ENCODE data around the gene SIL1. TPM values are rescaled to one million over a fixed set of nuclear protein-coding genes. Genes with fewer than 3 reads are reported as not detected.

Gene SIL1
- total and polyA plus RNA-seq, 9 of the 15 experiments (the other 6 are each of a cell fraction or from before 2014, with no cell fraction given) = 1.3 to 30.5 (median 18.1) TPM

DNA sequence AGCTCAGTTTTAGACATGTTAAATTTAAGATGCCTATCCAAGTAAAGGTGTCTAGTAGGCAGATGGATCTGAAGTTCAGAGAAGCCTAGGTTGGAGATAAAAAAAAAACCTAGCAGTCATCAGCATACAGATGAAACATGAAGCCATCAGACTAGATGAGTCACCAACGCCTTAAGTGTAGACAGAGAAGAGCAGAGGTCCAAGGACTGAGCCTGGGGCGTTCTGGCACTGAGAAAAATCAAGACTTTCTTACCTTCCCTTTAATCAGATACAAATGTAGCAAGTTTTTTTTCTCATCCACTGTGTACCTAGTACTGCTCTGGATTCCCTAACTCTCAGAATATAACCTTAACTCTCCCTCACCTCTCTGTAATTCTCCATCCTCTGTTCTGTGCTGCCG lies 97.3 kb downstream of the SIL1 start (continued):
- TF ChIP-seq, protein P1, sequence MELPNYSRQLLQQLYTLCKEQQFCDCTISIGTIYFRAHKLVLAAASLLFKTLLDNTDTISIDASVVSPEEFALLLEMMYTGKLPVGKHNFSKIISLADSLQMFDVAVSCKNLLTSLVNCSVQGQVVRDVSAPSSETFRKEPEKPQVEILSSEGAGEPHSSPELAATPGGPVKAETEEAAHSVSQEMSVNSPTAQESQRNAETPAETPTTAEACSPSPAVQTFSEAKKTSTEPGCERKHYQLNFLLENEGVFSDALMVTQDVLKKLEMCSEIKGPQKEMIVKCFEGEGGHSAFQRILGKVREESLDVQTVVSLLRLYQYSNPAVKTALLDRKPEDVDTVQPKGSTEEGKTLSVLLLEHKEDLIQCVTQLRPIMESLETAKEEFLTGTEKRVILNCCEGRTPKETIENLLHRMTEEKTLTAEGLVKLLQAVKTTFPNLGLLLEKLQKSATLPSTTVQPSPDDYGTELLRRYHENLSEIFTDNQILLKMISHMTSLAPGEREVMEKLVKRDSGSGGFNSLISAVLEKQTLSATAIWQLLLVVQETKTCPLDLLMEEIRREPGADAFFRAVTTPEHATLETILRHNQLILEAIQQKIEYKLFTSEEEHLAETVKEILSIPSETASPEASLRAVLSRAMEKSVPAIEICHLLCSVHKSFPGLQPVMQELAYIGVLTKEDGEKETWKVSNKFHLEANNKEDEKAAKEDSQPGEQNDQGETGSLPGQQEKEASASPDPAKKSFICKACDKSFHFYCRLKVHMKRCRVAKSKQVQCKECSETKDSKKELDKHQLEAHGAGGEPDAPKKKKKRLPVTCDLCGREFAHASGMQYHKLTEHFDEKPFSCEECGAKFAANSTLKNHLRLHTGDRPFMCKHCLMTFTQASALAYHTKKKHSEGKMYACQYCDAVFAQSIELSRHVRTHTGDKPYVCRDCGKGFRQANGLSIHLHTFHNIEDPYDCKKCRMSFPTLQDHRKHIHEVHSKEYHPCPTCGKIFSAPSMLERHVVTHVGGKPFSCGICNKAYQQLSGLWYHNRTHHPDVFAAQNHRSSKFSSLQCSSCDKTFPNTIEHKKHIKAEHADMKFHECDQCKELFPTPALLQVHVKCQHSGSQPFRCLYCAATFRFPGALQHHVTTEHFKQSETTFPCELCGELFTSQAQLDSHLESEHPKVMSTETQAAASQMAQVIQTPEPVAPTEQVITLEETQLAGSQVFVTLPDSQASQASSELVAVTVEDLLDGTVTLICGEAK (IDR thresholded peaks at IDR 0.05) = no peak
- TF ChIP-seq, protein P1 (CRISPR knock-in tag; IDR thresholded peaks at IDR 0.05) = no peak
- TF ChIP-seq, protein P2, sequence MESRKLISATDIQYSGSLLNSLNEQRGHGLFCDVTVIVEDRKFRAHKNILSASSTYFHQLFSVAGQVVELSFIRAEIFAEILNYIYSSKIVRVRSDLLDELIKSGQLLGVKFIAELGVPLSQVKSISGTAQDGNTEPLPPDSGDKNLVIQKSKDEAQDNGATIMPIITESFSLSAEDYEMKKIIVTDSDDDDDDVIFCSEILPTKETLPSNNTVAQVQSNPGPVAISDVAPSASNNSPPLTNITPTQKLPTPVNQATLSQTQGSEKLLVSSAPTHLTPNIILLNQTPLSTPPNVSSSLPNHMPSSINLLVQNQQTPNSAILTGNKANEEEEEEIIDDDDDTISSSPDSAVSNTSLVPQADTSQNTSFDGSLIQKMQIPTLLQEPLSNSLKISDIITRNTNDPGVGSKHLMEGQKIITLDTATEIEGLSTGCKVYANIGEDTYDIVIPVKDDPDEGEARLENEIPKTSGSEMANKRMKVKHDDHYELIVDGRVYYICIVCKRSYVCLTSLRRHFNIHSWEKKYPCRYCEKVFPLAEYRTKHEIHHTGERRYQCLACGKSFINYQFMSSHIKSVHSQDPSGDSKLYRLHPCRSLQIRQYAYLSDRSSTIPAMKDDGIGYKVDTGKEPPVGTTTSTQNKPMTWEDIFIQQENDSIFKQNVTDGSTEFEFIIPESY (CRISPR knock-in tag; IDR thresholded peaks at IDR 0.05) = no peak
- no peak for TF ChIP-seq MYNN (IDR thresholded peaks at IDR 0.05)
- TF ChIP-seq MYNN (CRISPR knock-in tag; IDR thresholded peaks at IDR 0.05) = no peak
- TF ChIP-seq, protein P3, sequence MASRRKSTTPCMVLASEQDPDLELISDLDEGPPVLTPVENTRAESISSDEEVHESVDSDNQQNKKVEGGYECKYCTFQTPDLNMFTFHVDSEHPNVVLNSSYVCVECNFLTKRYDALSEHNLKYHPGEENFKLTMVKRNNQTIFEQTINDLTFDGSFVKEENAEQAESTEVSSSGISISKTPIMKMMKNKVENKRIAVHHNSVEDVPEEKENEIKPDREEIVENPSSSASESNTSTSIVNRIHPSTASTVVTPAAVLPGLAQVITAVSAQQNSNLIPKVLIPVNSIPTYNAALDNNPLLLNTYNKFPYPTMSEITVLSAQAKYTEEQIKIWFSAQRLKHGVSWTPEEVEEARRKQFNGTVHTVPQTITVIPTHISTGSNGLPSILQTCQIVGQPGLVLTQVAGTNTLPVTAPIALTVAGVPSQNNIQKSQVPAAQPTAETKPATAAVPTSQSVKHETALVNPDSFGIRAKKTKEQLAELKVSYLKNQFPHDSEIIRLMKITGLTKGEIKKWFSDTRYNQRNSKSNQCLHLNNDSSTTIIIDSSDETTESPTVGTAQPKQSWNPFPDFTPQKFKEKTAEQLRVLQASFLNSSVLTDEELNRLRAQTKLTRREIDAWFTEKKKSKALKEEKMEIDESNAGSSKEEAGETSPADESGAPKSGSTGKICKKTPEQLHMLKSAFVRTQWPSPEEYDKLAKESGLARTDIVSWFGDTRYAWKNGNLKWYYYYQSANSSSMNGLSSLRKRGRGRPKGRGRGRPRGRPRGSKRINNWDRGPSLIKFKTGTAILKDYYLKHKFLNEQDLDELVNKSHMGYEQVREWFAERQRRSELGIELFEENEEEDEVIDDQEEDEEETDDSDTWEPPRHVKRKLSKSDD (conservative IDR thresholded peaks at IDR 0.05; ENCODE audit: low read length) = no peak
- TF ChIP-seq ZNF146 (CRISPR knock-in tag; IDR thresholded peaks at IDR 0.05; ENCODE audit: unreplicated experiment) = no peak
- TF ChIP-seq ARID2 (IDR thresholded peaks at IDR 0.05) = no peak
- TF ChIP-seq ZNF384 (IDR thresholded peaks at IDR 0.05; ENCODE audit: low read depth, low read length) = peak; percentile 72; the same call in 1 of the 2 replicates
- TF ChIP-seq, protein P4, sequence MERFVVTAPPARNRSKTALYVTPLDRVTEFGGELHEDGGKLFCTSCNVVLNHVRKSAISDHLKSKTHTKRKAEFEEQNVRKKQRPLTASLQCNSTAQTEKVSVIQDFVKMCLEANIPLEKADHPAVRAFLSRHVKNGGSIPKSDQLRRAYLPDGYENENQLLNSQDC (CRISPR knock-in tag; IDR thresholded peaks at IDR 0.05) = no peak
- TF ChIP-seq, protein P5, sequence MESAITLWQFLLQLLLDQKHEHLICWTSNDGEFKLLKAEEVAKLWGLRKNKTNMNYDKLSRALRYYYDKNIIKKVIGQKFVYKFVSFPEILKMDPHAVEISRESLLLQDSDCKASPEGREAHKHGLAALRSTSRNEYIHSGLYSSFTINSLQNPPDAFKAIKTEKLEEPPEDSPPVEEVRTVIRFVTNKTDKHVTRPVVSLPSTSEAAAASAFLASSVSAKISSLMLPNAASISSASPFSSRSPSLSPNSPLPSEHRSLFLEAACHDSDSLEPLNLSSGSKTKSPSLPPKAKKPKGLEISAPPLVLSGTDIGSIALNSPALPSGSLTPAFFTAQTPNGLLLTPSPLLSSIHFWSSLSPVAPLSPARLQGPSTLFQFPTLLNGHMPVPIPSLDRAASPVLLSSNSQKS (CRISPR knock-in tag; IDR thresholded peaks at IDR 0.05) = no peak
- peak; percentile 81 for TF ChIP-seq FOSL1 (tag; conservative IDR thresholded peaks at IDR 0.05)
- TF ChIP-seq ZNF282 (CRISPR knock-in tag; IDR thresholded peaks at IDR 0.05) = no peak
